PC-3 (cell line): ENCODE results near the gene BTAF1. TPM values are rescaled to one million over a fixed set of nuclear protein-coding genes. Genes with fewer than 3 reads are reported as not detected.

Experiments
- ATAC-seq: fragments of 200-7000 bp; cut with Tn5 transposase; 2 replicates; pipeline ENCODE4 v1.9.1; 2020; ENCODE audit warnings: mild to moderate bottlenecking, moderate library complexity
- BruUV-seq: library from RNA; stranded (reverse); fragments of 400-500 nt; replicated peaks from 2 replicates; lab custom pipeline; 2021; lab: Mats Ljungman, UMichigan
- CTCF ChIA-PET: fragments of 300-600 bp; sonication (Branson Sonifier 250); formaldehyde crosslinking; loops from one replicate; lab custom pipeline; 2022; ENCODE audit warnings: antibody characterized with exemption; lab: Charles Lee
- POLR2A ChIA-PET: fragments of 300-600 bp; sonication (Branson Sonifier 250); formaldehyde crosslinking; loops from one replicate; lab custom pipeline; 2022; ENCODE audit warnings: antibody characterized with exemption; ENCODE audit not compliant: unreplicated experiment; lab: Charles Lee
- DNase-seq: peaks from one replicate; pipeline ENCODE4 v3.0.0-alpha.2; 2015
- H2AFZ ChIP-seq: fragments of 300-600 bp; sonication (generic); 2 replicates; pipeline ENCODE4 v1.6.0; 2016; ENCODE audit warnings: antibody characterized with exemption, low read length
- H3F3A ChIP-seq: fragments of 300-600 bp; sonication (generic); one replicate; pipeline ENCODE4 v1.6.0; 2017; ENCODE audit warnings: antibody characterized with exemption, low read length, control low read depth, mild to moderate bottlenecking; ENCODE audit not compliant: unreplicated experiment
- H3K27ac ChIP-seq: fragments of 300-600 bp; sonication (generic); 2 replicates; pipeline ENCODE4 v1.5.1; 2016; ENCODE audit warnings: mild to moderate bottlenecking, low read length
- H3K27me3 ChIP-seq: fragments of 300-600 bp; sonication (generic); 2 replicates; pipeline ENCODE4 v1.6.1; 2016; ENCODE audit warnings: low read length, mixed read lengths
- H3K36me3 ChIP-seq: fragments of 300-600 bp; sonication (generic); 2 replicates; pipeline ENCODE4 v1.6.1; 2016; ENCODE audit warnings: low read depth, mixed run types, low read length, mixed read lengths
- H3K4me1 ChIP-seq: fragments of 300-600 bp; sonication (generic); 2 replicates; pipeline ENCODE4 v1.5.1; 2016; ENCODE audit warnings: low read length; ENCODE audit not compliant: insufficient read depth
- H3K4me2 ChIP-seq: fragments of 300-600 bp; sonication (generic); 2 replicates; pipeline ENCODE4 v1.6.0; 2016; ENCODE audit warnings: low read length
- H3K4me3 ChIP-seq: fragments of 300-600 bp; sonication (generic); 2 replicates; pipeline ENCODE4 v1.5.1; 2016; ENCODE audit warnings: mild to moderate bottlenecking, low read length, mixed read lengths
- H3K79me2 ChIP-seq: fragments of 300-600 bp; sonication (generic); 2 replicates; pipeline ENCODE4 v1.6.1; 2017; ENCODE audit warnings: low read length, mixed read lengths
- H3K9ac ChIP-seq: fragments of 300-600 bp; sonication (generic); 2 replicates; pipeline ENCODE4 v1.6.0; 2016; ENCODE audit warnings: mild to moderate bottlenecking, low read length
- H3K9me2 ChIP-seq: fragments of 300-600 bp; sonication (generic); replicated peaks from 2 replicates; pipeline ENCODE4 v1.6.1; 2016; ENCODE audit warnings: mixed run types, low read length, mixed read lengths
- H3K9me3 ChIP-seq: fragments of 300-600 bp; sonication (generic); 2 replicates; pipeline ENCODE4 v1.6.1; 2016; ENCODE audit warnings: low read length, mixed read lengths
- H4K20me1 ChIP-seq: fragments of 300-600 bp; sonication (generic); 2 replicates; pipeline ENCODE4 v1.6.1; 2016; ENCODE audit warnings: low read length, mixed read lengths
- EZH2 ChIP-seq: fragments of 300-600 bp; sonication (generic); IDR thresholded peaks from one replicate; pipeline ENCODE4 v1.6.1; 2017; ENCODE audit warnings: antibody characterized with exemption, mild to moderate bottlenecking, low read length; ENCODE audit not compliant: unreplicated experiment
- EZH2phosphoT487 ChIP-seq: fragments of 300-600 bp; sonication (generic); IDR thresholded peaks from 2 replicates; pipeline ENCODE4 v1.6.1; 2018; ENCODE audit warnings: mild to moderate bottlenecking, antibody characterized with exemption, low read length, borderline replicate concordance
- intact Hi-C: fragments of 100-400 bp; cut with micrococcal nuclease; formaldehyde crosslinking; loops from 2 replicates; pipeline ENCODE4 v1.9.0; 2023
- total RNA-seq: library from RNA; depleted of rRNA; stranded (reverse); fragments of >200 nt; gene quantifications from 2 replicates; pipeline ENCODE4 v1.2.3, GENCODE V29; 2014
- TF ChIP-seq, protein P1 (sequence below): fragments of 300-600 bp; sonication (generic); conservative IDR thresholded peaks from 2 replicates; pipeline ENCODE4 v1.5.1; 2017; ENCODE audit warnings: antibody characterized with exemption, low read depth, mild to moderate bottlenecking, low read length

Gene BTAF1
- total RNA-seq, 1 experiment from 2014 or later: 27.6 TPM

DNA sequence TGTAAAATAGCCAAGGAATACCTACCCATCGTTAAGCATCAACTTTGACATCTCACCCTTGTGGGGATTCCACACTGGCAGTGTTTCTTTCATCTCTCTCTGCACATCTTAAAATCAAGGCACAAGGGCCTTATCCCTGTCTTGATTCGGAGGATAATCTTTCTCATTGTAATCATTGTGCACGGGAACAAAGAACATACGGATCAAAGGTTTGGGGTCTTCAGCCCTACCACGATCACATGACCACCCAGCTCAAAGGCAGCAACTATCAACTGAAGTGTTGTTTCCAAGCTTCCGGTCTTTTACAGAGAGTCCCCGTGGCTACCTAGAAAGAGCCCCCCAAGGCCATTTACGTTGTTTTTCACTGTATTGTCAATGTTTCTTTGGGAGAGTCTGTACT lies 26.1 kb upstream of the BTAF1 start:
- no peak overlapping the region for H3K9ac ChIP-seq

DNA sequence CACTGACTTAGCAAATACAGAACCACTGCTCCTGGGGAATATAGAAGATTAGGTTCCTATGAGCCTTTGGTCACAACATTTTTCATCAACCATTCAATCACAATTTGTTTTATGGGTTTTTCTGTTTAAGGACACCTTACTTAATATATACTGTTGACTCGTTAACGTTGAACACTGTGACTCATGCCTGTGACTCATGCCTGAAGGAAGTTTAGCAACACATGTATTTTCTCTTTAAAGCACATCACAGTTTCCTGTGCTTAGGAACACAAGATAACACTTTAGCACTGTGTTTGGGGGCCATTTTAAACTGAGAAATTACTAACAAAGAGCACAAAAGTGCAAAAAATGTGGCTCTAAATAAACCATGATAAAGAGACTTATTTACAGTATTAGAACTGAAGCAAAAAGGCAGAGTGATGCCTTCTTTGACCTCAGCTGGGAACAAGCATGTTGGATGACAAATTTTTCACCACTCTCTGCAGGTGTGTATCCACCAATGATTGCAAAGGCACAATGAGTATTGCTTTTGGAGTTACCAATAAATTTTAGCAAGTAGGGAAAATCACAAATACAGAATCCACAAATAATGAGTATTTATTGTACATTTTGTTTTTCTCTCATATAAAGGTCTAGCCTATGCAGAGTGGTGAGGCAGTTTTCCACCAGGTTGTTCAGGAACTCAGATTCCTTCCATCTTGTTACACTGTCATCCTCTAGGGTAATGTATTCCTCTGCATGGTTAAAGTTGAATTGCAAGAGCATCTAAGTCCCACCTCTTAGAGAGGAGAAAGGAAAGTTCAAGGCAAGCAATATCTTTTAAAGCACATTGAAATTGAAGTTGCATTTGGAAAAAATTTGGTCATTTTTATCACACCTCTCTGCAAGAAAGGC lies 21.5 kb upstream of the BTAF1 start:
- no peaks in the 10 kb centered on the region for H3K79me2 ChIP-seq
- H4K20me1 ChIP-seq: no peaks in the 10 kb centered on the region
- ChIA-PET CTCF (no interaction called here), POLR2A (no interaction called here)
- no peaks in the 10 kb centered on the region for H3F3A ChIP-seq
- H3K27me3 ChIP-seq: no peaks in the 10 kb centered on the region
- peak overlapping the region; percentile 48 for H3K27ac ChIP-seq
- peak overlapping the region; percentile 44 for H2AFZ ChIP-seq
- H3K9ac ChIP-seq: no peak overlapping the region
- ATAC-seq (peak; percentile 99), DNase-seq (peak; percentile 93)
- H3K4me1 ChIP-seq: peaks cover 18% of the 10 kb centered on the region
- H3K4me3 ChIP-seq: no peak overlapping the region
- H3K36me3 ChIP-seq: no peaks in the 10 kb centered on the region
- H3K9me2 ChIP-seq: no peaks in the 10 kb centered on the region
- H3K4me2 ChIP-seq: peak overlapping the region; percentile 45
- intact Hi-C loops: no loop called here
- H3K9me3 ChIP-seq: no peaks in the 10 kb centered on the region
- TF ChIP-seq, protein P1, sequence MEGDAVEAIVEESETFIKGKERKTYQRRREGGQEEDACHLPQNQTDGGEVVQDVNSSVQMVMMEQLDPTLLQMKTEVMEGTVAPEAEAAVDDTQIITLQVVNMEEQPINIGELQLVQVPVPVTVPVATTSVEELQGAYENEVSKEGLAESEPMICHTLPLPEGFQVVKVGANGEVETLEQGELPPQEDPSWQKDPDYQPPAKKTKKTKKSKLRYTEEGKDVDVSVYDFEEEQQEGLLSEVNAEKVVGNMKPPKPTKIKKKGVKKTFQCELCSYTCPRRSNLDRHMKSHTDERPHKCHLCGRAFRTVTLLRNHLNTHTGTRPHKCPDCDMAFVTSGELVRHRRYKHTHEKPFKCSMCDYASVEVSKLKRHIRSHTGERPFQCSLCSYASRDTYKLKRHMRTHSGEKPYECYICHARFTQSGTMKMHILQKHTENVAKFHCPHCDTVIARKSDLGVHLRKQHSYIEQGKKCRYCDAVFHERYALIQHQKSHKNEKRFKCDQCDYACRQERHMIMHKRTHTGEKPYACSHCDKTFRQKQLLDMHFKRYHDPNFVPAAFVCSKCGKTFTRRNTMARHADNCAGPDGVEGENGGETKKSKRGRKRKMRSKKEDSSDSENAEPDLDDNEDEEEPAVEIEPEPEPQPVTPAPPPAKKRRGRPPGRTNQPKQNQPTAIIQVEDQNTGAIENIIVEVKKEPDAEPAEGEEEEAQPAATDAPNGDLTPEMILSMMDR: no peak
- no peak for TF ChIP-seq EZH2phosphoT487
- TF ChIP-seq EZH2: no peak
- BruUV-seq: no TSS peak

More for the DNA sequence above, 26.1 kb upstream of the BTAF1 start:
- TF ChIP-seq, protein P1: no peak
- Histone ChIP-seq H4K20me1 (no peaks in the 10 kb centered on the region), H3K79me2 (no peaks in the 10 kb centered on the region), H3K36me3 (no peaks in the 10 kb centered on the region), H3K4me1 (peaks cover 14% of the 10 kb centered on the region), H3K4me2 (no peak overlapping the region), H3K9me2 (no peaks in the 10 kb centered on the region), H3K4me3 (no peak overlapping the region), H2AFZ (no peak overlapping the region), H3K9me3 (no peaks in the 10 kb centered on the region), H3F3A (no peaks in the 10 kb centered on the region), H3K27ac (no peak overlapping the region), H3K27me3 (no peaks in the 10 kb centered on the region)
- ChIA-PET POLR2A (no interaction called here), CTCF (no interaction called here)
- BruUV-seq: no TSS peak
- intact Hi-C loops: no loop called here
- ATAC-seq: no peak
- no peak for DNase-seq

DNA sequence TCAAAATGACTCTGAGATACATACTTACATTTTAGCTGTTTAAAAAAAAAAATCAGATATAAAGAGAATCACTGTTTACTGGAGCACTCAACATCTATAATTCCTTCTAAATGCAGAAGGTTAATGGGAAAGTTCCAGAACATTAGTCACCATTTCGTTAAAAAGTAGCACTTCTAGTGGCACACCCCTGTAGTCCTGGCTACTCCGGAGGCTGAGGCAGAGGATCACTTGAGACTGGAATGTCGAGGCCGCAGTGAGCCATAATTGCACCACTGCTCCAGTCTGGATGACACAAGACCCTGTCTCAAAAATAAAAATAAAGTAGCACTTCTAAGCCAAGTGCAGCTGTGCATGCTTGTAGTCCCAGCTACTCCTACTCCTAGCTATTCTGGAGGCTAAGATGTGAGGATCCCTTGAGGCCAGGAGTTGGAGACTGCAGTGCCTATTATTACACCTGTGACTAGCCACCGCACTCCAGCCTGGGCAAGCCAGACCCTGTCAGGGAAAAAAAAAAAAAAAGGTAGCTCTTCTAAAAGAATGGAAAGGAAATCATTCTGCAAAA lies 16.5 kb upstream of the BTAF1 start:
- DNase-seq (no peak), ATAC-seq (no peak)
- Histone ChIP-seq H3K9ac (no peak overlapping the region), H3K4me3 (peak overlapping the region; percentile 90; the same call in 1 of the 2 replicates), H2AFZ (no peak overlapping the region), H3K27ac (no peak overlapping the region), H3F3A (no peaks in the 10 kb centered on the region), H3K27me3 (no peaks in the 10 kb centered on the region), H4K20me1 (no peaks in the 10 kb centered on the region), H3K9me2 (no peaks in the 10 kb centered on the region), H3K4me2 (peak overlapping the region; percentile 98), H3K9me3 (no peaks in the 10 kb centered on the region), H3K4me1 (peaks cover 23% of the 10 kb centered on the region), H3K36me3 (no peaks in the 10 kb centered on the region), H3K79me2 (0 out of 2 replicates have a peak, but pooled peaks cover 3% of the 10 kb centered on the region)
- POLR2A ChIA-PET: interaction anchor here (0.6 kb wide), 1 partner anchor 223 kb away, joined by 3 read pairs; no protein-coding TSS in a partner anchor
- no TSS peak for BruUV-seq
- CTCF ChIA-PET: interaction anchor here (1.6 kb wide), 1 partner anchor 43 kb away, joined by 4 read pairs; no protein-coding TSS in a partner anchor
- TF ChIP-seq, protein P1: no peak
- TF ChIP-seq EZH2phosphoT487 (no peak), EZH2 (no peak)
- intact Hi-C loops: no loop called here
